ENCODE measurements around the gene POLRMT. TPM values are rescaled to one million over a fixed set of nuclear protein-coding genes. Genes with fewer than 3 reads are reported as not detected.
"Not testable (repeated sequence)": the region's sequence is repeated elsewhere in the genome, so short reads cannot be mapped to it uniquely, and the experiment has no call there.

Gene POLRMT
- total RNA-seq, 3 donors from 2014 or later = 21.9 to 34.7 (median 28.2) TPM

DNA sequence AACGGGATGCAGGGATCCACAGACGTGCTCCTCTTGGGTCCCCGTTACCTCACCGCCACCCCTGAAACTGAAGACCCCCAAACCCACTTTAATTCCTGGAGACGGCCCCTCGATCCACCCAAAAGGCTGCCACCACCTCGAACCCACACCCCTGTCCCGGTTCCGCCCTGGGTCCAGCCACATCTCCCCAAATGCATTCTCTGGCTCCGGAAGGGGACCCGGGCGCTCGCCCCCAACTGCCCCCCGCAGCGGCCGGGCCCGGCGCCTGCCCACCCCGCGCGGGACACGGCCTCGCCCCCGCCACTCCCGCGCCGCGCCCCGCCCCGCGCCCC, 42.6 kb upstream of the POLRMT start:
- no peak for TF ChIP-seq POLR2A (IDR thresholded peaks at IDR 0.05)
- TF ChIP-seq POLR2AphosphoS5 (IDR thresholded peaks at IDR 0.05) = no peak
- TF ChIP-seq, protein P1, sequence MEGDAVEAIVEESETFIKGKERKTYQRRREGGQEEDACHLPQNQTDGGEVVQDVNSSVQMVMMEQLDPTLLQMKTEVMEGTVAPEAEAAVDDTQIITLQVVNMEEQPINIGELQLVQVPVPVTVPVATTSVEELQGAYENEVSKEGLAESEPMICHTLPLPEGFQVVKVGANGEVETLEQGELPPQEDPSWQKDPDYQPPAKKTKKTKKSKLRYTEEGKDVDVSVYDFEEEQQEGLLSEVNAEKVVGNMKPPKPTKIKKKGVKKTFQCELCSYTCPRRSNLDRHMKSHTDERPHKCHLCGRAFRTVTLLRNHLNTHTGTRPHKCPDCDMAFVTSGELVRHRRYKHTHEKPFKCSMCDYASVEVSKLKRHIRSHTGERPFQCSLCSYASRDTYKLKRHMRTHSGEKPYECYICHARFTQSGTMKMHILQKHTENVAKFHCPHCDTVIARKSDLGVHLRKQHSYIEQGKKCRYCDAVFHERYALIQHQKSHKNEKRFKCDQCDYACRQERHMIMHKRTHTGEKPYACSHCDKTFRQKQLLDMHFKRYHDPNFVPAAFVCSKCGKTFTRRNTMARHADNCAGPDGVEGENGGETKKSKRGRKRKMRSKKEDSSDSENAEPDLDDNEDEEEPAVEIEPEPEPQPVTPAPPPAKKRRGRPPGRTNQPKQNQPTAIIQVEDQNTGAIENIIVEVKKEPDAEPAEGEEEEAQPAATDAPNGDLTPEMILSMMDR (IDR thresholded peaks at IDR 0.05) = no peak
- H3K27ac ChIP-seq = peak overlapping the region; percentile 57 to 93
- H3K4me1 ChIP-seq = peaks cover 9 to 15% of the 10 kb centered on the region in 2 donors
- no peaks in the 10 kb centered on the region for H3K9me3 ChIP-seq
- DNase-seq (ENCODE audit: low spot score in 2 of 2) = no peak
- peak overlapping the region; percentile 56 to 81 (median 63) for H3K4me3 ChIP-seq
- intact Hi-C loops (cut with DNase I; ENCODE audit: low total_unique reads) = no loop called here
- H3K27me3 ChIP-seq = no peaks in the 10 kb centered on the region
- H3K36me3 ChIP-seq = no peaks in the 10 kb centered on the region

DNA sequence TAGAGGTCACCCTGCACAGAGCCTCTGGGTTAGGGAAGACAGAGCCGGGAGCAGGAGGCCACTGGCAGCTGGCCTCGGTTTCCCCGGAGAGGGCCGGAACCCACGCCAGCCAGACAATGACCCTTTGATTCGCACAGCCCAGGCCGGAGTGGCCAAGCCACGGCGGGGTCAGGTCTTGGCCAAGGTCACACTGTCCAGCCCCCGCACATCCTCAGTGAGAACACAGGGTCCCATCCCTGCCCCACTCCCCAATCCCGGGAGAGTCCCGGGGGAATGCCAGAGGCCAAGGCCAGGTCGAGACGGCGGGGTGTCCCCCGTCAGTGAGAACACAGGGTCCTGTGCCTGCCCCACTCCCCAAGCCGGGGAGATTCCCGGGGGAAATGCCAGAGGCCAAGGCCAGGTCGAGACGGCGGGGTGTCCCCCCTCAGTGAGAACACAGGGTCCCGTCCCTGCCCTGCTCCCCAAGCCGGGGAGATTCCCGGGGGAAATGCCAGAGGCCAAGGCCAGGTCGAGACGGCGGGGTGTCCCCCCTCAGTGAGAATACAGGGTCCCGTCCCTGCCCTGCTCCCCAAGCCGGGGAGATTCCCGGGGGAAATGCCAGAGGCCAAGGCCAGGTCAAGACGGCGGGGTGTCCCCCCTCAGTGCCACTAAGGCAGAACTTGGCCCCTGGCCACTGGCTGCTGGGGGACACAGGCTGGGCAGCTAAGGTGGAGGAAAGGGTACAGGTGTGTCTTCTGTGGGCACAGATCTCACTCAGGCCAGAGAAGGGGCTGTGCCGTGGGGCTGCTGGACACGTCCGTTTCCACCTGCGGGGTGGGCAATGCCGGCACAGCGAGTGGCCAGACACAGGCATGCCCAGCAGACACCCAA, 41.2 kb upstream of the POLRMT start:
- no peak overlapping the region for H3K4me3 ChIP-seq
- H3K27ac ChIP-seq = peak overlapping the region in 1 of 2 donors; percentile 93
- peaks cover 5 to 15% of the 10 kb centered on the region in 2 donors for H3K4me1 ChIP-seq
- no peaks in the 10 kb centered on the region for H3K9me3 ChIP-seq
- TF ChIP-seq, protein P1 (IDR thresholded peaks at IDR 0.05) = no peak
- TF ChIP-seq POLR2AphosphoS5 (IDR thresholded peaks at IDR 0.05) (no peak), POLR2A (IDR thresholded peaks at IDR 0.05) (no peak)
- no peak for DNase-seq (ENCODE audit: low spot score in 2 of 2)
- no peaks in the 10 kb centered on the region for H3K36me3 ChIP-seq
- intact Hi-C loops (cut with DNase I; ENCODE audit: low total_unique reads) = no loop called here
- no peaks in the 10 kb centered on the region for H3K27me3 ChIP-seq

DNA sequence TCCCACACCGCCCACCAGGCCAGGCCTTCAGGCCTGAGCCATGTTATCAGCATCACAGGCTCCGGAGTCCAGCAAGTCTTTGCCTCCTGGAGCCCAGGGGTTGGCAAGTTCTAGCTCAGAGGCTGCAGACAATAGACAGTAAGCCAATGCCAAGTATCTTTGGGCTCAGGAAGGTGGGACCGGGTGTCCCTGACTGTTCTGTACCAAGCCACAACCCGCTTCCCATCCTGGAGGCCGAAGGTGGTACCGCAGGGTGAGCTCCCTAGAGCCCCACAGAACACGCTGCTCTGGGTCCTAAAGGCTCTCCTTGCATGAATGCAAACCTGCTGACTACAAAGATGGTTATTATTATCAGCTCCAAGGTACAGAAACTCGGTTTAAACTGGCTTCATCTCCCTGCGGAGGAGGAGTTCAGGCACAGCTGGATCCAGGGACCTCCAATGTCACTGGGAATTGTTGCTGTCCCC, 37.3 kb upstream of the POLRMT start:
- H3K27ac ChIP-seq = no peak overlapping the region
- no peaks in the 10 kb centered on the region for H3K9me3 ChIP-seq
- H3K36me3 ChIP-seq = no peaks in the 10 kb centered on the region
- H3K4me3 ChIP-seq = no peak overlapping the region
- no peaks in the 10 kb centered on the region for H3K27me3 ChIP-seq
- no peaks in the 10 kb centered on the region for H3K4me1 ChIP-seq
- intact Hi-C loops (cut with DNase I; ENCODE audit: low total_unique reads) = no loop called here
- TF ChIP-seq, protein P1 (IDR thresholded peaks at IDR 0.05) = no peak
- TF ChIP-seq POLR2A (IDR thresholded peaks at IDR 0.05) = no peak
- TF ChIP-seq POLR2AphosphoS5 (IDR thresholded peaks at IDR 0.05) = no peak
- DNase-seq (ENCODE audit: low spot score in 2 of 2) = no peak

DNA sequence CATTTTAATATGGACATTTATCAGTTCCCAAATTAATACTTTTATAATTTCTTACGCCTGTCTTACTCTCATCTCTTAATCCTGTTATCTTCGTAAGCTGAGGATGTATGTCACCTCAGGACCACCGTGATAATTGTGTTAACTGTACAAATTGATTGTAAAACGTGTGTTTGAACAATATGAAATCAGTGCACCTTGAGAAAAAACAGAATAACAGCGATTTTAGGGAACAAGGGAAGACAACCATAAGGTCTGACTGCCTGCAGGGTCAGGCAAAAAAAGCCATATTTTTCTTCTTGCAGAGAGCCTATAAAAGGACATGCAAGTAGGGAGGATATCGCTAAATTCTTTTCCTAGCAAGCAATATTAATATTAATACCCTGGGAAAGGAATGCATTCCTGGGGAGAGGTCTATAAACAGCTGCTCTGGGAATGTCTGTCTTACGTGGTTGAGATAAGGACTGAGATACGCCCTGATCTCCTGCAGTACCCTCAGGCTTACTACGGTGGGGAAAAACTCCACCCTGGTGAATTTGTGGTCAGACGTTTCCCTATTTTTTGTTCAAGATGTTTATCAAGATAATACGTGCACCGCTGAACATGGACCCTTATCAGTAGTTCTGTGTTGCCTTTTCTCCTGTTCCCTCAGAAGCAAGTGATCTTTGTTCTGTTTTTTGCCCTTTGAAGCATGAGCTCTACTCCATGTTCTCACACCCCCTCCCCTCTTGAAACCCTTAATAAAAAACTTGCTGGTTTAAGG, 35.5 kb upstream of the POLRMT start:
- H3K4me3 ChIP-seq; H3K27ac ChIP-seq; H3K27me3 ChIP-seq; H3K9me3 ChIP-seq; H3K36me3 ChIP-seq; H3K4me1 ChIP-seq; intact Hi-C loops (cut with DNase I; ENCODE audit: low total_unique reads); DNase-seq (ENCODE audit: low spot score in 2 of 2): not testable (repeated sequence)

DNA sequence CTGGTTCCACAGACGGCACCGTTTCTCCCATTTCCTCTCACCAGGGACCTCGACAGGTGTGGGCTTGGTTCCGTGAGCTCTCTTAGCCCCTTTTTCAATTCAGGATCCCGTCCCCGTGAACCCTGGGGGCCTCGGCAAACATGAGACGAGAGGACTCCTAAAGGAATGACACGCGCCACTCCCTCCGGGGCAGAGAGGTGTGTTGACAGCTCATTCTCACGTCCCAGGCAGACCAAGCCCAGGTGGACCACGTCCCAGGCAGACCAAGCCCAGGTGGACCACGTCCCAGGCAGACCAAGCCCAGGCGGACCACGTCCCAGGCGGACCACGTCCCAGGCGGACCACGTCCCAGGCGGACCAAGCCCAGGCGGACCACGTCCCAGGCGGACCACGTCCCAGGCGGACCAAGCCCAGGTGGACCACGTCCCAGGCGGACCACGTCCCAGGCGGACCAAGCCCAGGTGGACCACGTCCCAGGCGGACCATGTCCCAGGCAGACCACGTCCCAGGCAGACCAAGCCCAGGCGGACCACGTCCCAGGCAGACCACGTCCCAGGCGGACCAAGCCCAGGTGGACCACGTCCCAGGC, 33.7 kb upstream of the POLRMT start:
- H3K36me3 ChIP-seq; H3K9me3 ChIP-seq; intact Hi-C loops (cut with DNase I; ENCODE audit: low total_unique reads); H3K4me3 ChIP-seq; H3K27me3 ChIP-seq; H3K27ac ChIP-seq; DNase-seq (ENCODE audit: low spot score in 2 of 2): not testable (repeated sequence)
- H3K4me1 ChIP-seq = peaks cover 5 to 11% of the 10 kb centered on the region in 2 donors

Measured in breast epithelium (tissue), 4 donors.